ENCODE results near the gene ACYP2. TPM values are rescaled to one million over a fixed set of nuclear protein-coding genes. Genes with fewer than 3 reads are reported as not detected.
"Not testable (repeated sequence)": the region's sequence is repeated elsewhere in the genome, so short reads cannot be mapped to it uniquely, and the experiment has no call there.

Gene ACYP2
- total and polyA plus RNA-seq, 2 donors (not counting 1 experiment from before 2014, with no cell fraction given), result 14.0 to 17.2 TPM

- no peak for ATAC-seq (ENCODE audit: low read depth)
- no peak overlapping the region for H3K27ac Mint-ChIP-seq
Measured at GRCh38 chr2:54290356-54291025, 175.1 kb downstream of the ACYP2 start.

GRCh38 chr2:54294665-54295064 lies 179.2 kb downstream of the ACYP2 start:
- H3K4me3 ChIP-seq (ENCODE audit: control extremely low read depth in 1 of 5, extremely low read depth in 1 of 5, insufficient read depth in 1 of 5, low read depth in 2 of 5, low read length in 4 of 5); DNase-seq; POLR2A ChIA-PET; H3K9me3 Mint-ChIP-seq (ENCODE audit: insufficient read depth); H3K36me3 ChIP-seq (replicated peaks in 1 of 2; ENCODE audit: control extremely low read depth in 1 of 2, control insufficient read depth in 1 of 2, extremely low read depth in 1 of 2, insufficient read depth in 2 of 2, low read length in 1 of 2); H3K4me2 ChIP-seq (replicated peaks; ENCODE audit: low read depth, low read length, poor library complexity, severe bottlenecking); H4K20me1 ChIP-seq (ENCODE audit: control insufficient read depth, insufficient read depth, low read length, poor library complexity, severe bottlenecking); H3K27ac ChIP-seq (ENCODE audit: low read length in 2 of 2); H3K4me3 Mint-ChIP-seq; ATAC-seq (ENCODE audit: low read depth); H3K9me3 ChIP-seq (ENCODE audit: control extremely low read depth in 1 of 3, control insufficient read depth in 2 of 3, insufficient read depth in 1 of 3, low read length in 2 of 3); H3K27ac Mint-ChIP-seq; H3K9ac ChIP-seq (ENCODE audit: low read length); H3K27me3 Mint-ChIP-seq; H3K4me1 ChIP-seq (ENCODE audit: control insufficient read depth in 2 of 2, insufficient read depth in 2 of 2, low read length in 2 of 2); H3K4me1 Mint-ChIP-seq; H2AFZ ChIP-seq (ENCODE audit: insufficient read depth, low read depth, low read length, poor library complexity, severe bottlenecking); CTCF ChIA-PET; H3K27me3 ChIP-seq (replicated peaks in 1 of 4; ENCODE audit: control extremely low read depth in 1 of 4, control insufficient read depth in 3 of 4, insufficient read depth in 4 of 4, low read length in 3 of 4); H3K79me2 ChIP-seq (ENCODE audit: control insufficient read depth, insufficient read depth, low read length); intact Hi-C loops (cut with micrococcal nuclease): not testable (repeated sequence)
- WGBS (ENCODE audit: insufficient coverage), result no CpG with 5 or more reads among the region's 2 CpGs

More at GRCh38 chr2:54290356-54291025, 175.1 kb downstream of the ACYP2 start:
- Mint-ChIP-seq H3K4me1 (no peaks in the 10 kb centered on the region), H3K9me3 (ENCODE audit: insufficient read depth) (no peaks in the 10 kb centered on the region), H3K27me3 (no peaks in the 10 kb centered on the region), H3K4me3 (no peak overlapping the region)
- Histone ChIP-seq H2AFZ (ENCODE audit: insufficient read depth, low read depth, low read length, poor library complexity, severe bottlenecking) (no peak overlapping the region), H3K27ac (ENCODE audit: low read length in 2 of 2) (no peak overlapping the region), H3K4me2 (replicated peaks; ENCODE audit: low read depth, low read length, poor library complexity, severe bottlenecking) (no peak overlapping the region), H3K4me3 (ENCODE audit: control extremely low read depth in 1 of 5, extremely low read depth in 1 of 5, insufficient read depth in 1 of 5, low read depth in 2 of 5, low read length in 4 of 5) (no peak overlapping the region), H3K79me2 (ENCODE audit: control insufficient read depth, insufficient read depth, low read length) (no peaks in the 10 kb centered on the region), H3K36me3 (replicated peaks in 1 of 2; ENCODE audit: control extremely low read depth in 1 of 2, control insufficient read depth in 1 of 2, extremely low read depth in 1 of 2, insufficient read depth in 2 of 2, low read length in 1 of 2) (no peaks in the 10 kb centered on the region), H3K27me3 (replicated peaks in 1 of 4; ENCODE audit: control extremely low read depth in 1 of 4, control insufficient read depth in 3 of 4, insufficient read depth in 4 of 4, low read length in 3 of 4) (no peaks in the 10 kb centered on the region), H3K9ac (ENCODE audit: low read length) (no peak overlapping the region), H4K20me1 (ENCODE audit: control insufficient read depth, insufficient read depth, low read length, poor library complexity, severe bottlenecking) (no peaks in the 10 kb centered on the region), H3K4me1 (ENCODE audit: control insufficient read depth in 2 of 2, insufficient read depth in 2 of 2, low read length in 2 of 2) (no peaks in the 10 kb centered on the region), H3K9me3 (ENCODE audit: control extremely low read depth in 1 of 3, control insufficient read depth in 2 of 3, insufficient read depth in 1 of 3, low read length in 2 of 3) (no peaks in the 10 kb centered on the region)
- TF ChIP-seq, protein P1, sequence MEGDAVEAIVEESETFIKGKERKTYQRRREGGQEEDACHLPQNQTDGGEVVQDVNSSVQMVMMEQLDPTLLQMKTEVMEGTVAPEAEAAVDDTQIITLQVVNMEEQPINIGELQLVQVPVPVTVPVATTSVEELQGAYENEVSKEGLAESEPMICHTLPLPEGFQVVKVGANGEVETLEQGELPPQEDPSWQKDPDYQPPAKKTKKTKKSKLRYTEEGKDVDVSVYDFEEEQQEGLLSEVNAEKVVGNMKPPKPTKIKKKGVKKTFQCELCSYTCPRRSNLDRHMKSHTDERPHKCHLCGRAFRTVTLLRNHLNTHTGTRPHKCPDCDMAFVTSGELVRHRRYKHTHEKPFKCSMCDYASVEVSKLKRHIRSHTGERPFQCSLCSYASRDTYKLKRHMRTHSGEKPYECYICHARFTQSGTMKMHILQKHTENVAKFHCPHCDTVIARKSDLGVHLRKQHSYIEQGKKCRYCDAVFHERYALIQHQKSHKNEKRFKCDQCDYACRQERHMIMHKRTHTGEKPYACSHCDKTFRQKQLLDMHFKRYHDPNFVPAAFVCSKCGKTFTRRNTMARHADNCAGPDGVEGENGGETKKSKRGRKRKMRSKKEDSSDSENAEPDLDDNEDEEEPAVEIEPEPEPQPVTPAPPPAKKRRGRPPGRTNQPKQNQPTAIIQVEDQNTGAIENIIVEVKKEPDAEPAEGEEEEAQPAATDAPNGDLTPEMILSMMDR (IDR thresholded peaks at IDR 0.05), result no peak
- TF ChIP-seq EZH2 (IDR thresholded peaks at IDR 0.05; ENCODE audit: borderline replicate concordance, insufficient read depth, low read depth, low read length, poor library complexity, severe bottlenecking), result no peak
- intact Hi-C loops (cut with micrococcal nuclease), result no loop called here
- 95% methylated on average over 6 of the region's 9 CpGs for WGBS (ENCODE audit: insufficient coverage)
- POLR2A ChIA-PET, result no interaction called here
- CTCF ChIA-PET, result no interaction called here
- no peak for DNase-seq
